ENCODE data around the gene CBX4. TPM values are rescaled to one million over a fixed set of nuclear protein-coding genes. Genes with fewer than 3 reads are reported as not detected.

The CBX4 gene
- total and polyA plus RNA-seq, 2 of the 13 experiments (the other 11 are each of a cell fraction or from before 2014, with no cell fraction given): 25.8 to 50.8 TPM

GRCh38 chr17:79801156-79802038 is 37.8 kb downstream of the CBX4 start (continued):
- TF ChIP-seq DMTF1 (CRISPR knock-in tag; IDR thresholded peaks at IDR 0.05): no peak
- TF ChIP-seq ZNF382 (CRISPR knock-in tag; IDR thresholded peaks at IDR 0.05; ENCODE audit: borderline replicate concordance): no peak
- peak; percentile 84 for TF ChIP-seq UBTF (CRISPR knock-in tag; IDR thresholded peaks at IDR 0.05)
- peak; percentile 38; the same call in 1 of the 2 replicates for TF ChIP-seq ZBTB7A (CRISPR knock-in tag; IDR thresholded peaks at IDR 0.05)
- no peak for TF ChIP-seq ZBTB25 (CRISPR knock-in tag; IDR thresholded peaks at IDR 0.05)
- TF ChIP-seq SP2 (CRISPR knock-in tag; IDR thresholded peaks at IDR 0.05): no peak
- no peak for TF ChIP-seq RORA (CRISPR knock-in tag; IDR thresholded peaks at IDR 0.05)
- TF ChIP-seq ZFP41 (CRISPR knock-in tag; IDR thresholded peaks at IDR 0.05; ENCODE audit: borderline replicate concordance): no peak; the same call in 1 of the 2 replicates
- no peak for TF ChIP-seq PRDM15 (CRISPR knock-in tag; IDR thresholded peaks at IDR 0.05)
- peak; percentile 85 for TF ChIP-seq ZNF800 (CRISPR knock-in tag; IDR thresholded peaks at IDR 0.05)
- no peak for TF ChIP-seq ZNF75D (CRISPR knock-in tag; IDR thresholded peaks at IDR 0.05; ENCODE audit: borderline replicate concordance)
- TF ChIP-seq MLX (CRISPR knock-in tag; IDR thresholded peaks at IDR 0.05): no peak
